Activated naive CD8-positive, alpha-beta T cell treated with anti-CD3 and anti-CD28 coated beads, Interleukin-2, amount 10 ng/mL, durations not matched to agents 7 days and 5 days (primary cell): ENCODE measurements around the gene ANKRD13C. TPM values are rescaled to one million over a fixed set of nuclear protein-coding genes. Genes with fewer than 3 reads are reported as not detected.

Experiments used
- ATAC-seq: fragments of 150-1000 bp; cut with Tn5 transposase; one replicate; pipeline ENCODE4 v1.10.0; 2021; ENCODE audit warnings: low read depth, moderate library complexity
- POLR2A ChIA-PET: fragments of 350-600 bp; sonication (Branson Sonifier 250); formaldehyde crosslinking; loops from one replicate; lab custom pipeline; 2021; ENCODE audit warnings: antibody characterized with exemption; lab: Charles Lee
- DNase-seq: peaks from one replicate; pipeline ENCODE4 v3.0.0; 2021
- H3K27ac Mint-ChIP-seq: one replicate; pipeline ENCODE4 v1.8.0; 2022; ENCODE audit warnings: mild to moderate bottlenecking, mixed read lengths
- H3K27me3 Mint-ChIP-seq: one replicate; pipeline ENCODE4 v1.8.0; 2022; ENCODE audit warnings: mild to moderate bottlenecking, moderate library complexity, mixed read lengths
- H3K36me3 Mint-ChIP-seq: one replicate; pipeline ENCODE4 v1.8.0; 2021; ENCODE audit warnings: mild to moderate bottlenecking, mixed read lengths
- H3K4me1 Mint-ChIP-seq: one replicate; pipeline ENCODE4 v1.8.0; 2021; ENCODE audit warnings: mixed read lengths
- H3K4me3 Mint-ChIP-seq: one replicate; pipeline ENCODE4 v1.8.0; 2022; ENCODE audit warnings: mild to moderate bottlenecking, moderate library complexity, mixed read lengths
- H3K9me3 Mint-ChIP-seq: one replicate; pipeline ENCODE4 v1.8.0; 2021; ENCODE audit warnings: mixed read lengths
- total RNA-seq, 2 experiments: library from RNA; stranded (reverse); gene quantifications; one replicate each; pipeline ENCODE4 v1.2.3, GENCODE V29; 2021

Gene ANKRD13C
- total RNA-seq, 2 experiments from 2014 or later, result 25.9 to 28.1 TPM

GRCh38 chr1:70314706-70315304 lies 39.7 kb downstream of the ANKRD13C start:
- POLR2A ChIA-PET, result interaction anchor here (1.2 kb wide), 1 partner anchor 96 kb away, joined by 5 read pairs; the partner anchor contains the start of gene CTH
- Mint-ChIP-seq H3K36me3 (peaks cover 3% of the 10 kb centered on the region), H3K27me3 (no peaks in the 10 kb centered on the region), H3K4me3 (no peak overlapping the region), H3K4me1 (peaks cover 15% of the 10 kb centered on the region), H3K27ac (no peak overlapping the region), H3K9me3 (no peaks in the 10 kb centered on the region)
- DNase-seq, result no peak
- ATAC-seq, result no peak

- POLR2A ChIA-PET, result no interaction called here
- Mint-ChIP-seq H3K4me1 (peaks cover 9% of the 10 kb centered on the region), H3K27me3 (no peaks in the 10 kb centered on the region), H3K9me3 (no peaks in the 10 kb centered on the region), H3K27ac (no peak overlapping the region), H3K4me3 (no peak overlapping the region), H3K36me3 (peaks cover 8% of the 10 kb centered on the region)
- DNase-seq, result no peak
- no peak for ATAC-seq
These were observed 43.2 kb downstream of the ANKRD13C start for GRCh38 chr1:70311369-70311768.

- ATAC-seq (no peak), DNase-seq (no peak)
- no peaks in the 10 kb centered on the region for H3K27me3 Mint-ChIP-seq
- no peaks in the 10 kb centered on the region for H3K9me3 Mint-ChIP-seq
- H3K4me1 Mint-ChIP-seq, result no peaks in the 10 kb centered on the region
- H3K36me3 Mint-ChIP-seq, result peaks cover 20% of the 10 kb centered on the region
- H3K4me3 Mint-ChIP-seq, result no peak overlapping the region
- POLR2A ChIA-PET, result no interaction called here
- H3K27ac Mint-ChIP-seq, result no peak overlapping the region
These were observed 55.0 kb downstream of the ANKRD13C start for GRCh38 chr1:70299472-70299871.

- Mint-ChIP-seq H3K4me3 (no peak overlapping the region), H3K27ac (no peak overlapping the region), H3K9me3 (no peaks in the 10 kb centered on the region), H3K4me1 (no peaks in the 10 kb centered on the region), H3K36me3 (peaks cover 24% of the 10 kb centered on the region), H3K27me3 (no peaks in the 10 kb centered on the region)
- DNase-seq (no peak), ATAC-seq (no peak)
- POLR2A ChIA-PET, result no interaction called here
These were observed 58.8 kb downstream of the ANKRD13C start for GRCh38 chr1:70295749-70296148.

GRCh38 chr1:70293186-70293843 lies 61.2 kb downstream of the ANKRD13C start:
- ATAC-seq (no peak), DNase-seq (no peak)
- Mint-ChIP-seq H3K27ac (no peak overlapping the region), H3K9me3 (no peaks in the 10 kb centered on the region), H3K4me3 (no peak overlapping the region), H3K36me3 (peaks cover 16% of the 10 kb centered on the region), H3K4me1 (no peaks in the 10 kb centered on the region), H3K27me3 (no peaks in the 10 kb centered on the region)
- POLR2A ChIA-PET, result no interaction called here

- no peak for DNase-seq
- Mint-ChIP-seq H3K27me3 (no peaks in the 10 kb centered on the region), H3K36me3 (peaks cover 19% of the 10 kb centered on the region), H3K4me3 (no peak overlapping the region), H3K9me3 (no peaks in the 10 kb centered on the region), H3K4me1 (no peaks in the 10 kb centered on the region), H3K27ac (no peak overlapping the region)
- POLR2A ChIA-PET, result no interaction called here
- no peak for ATAC-seq
These were observed 64.3 kb downstream of the ANKRD13C start for GRCh38 chr1:70290218-70290617.

GRCh38 chr1:70288166-70288565 lies 66.4 kb downstream of the ANKRD13C start:
- ATAC-seq (no peak), DNase-seq (no peak)
- H3K27ac Mint-ChIP-seq, result no peak overlapping the region
- no peak overlapping the region for H3K4me3 Mint-ChIP-seq
- H3K27me3 Mint-ChIP-seq, result no peaks in the 10 kb centered on the region
- peaks cover 12% of the 10 kb centered on the region for H3K36me3 Mint-ChIP-seq
- H3K4me1 Mint-ChIP-seq, result no peaks in the 10 kb centered on the region
- POLR2A ChIA-PET, result no interaction called here
- no peaks in the 10 kb centered on the region for H3K9me3 Mint-ChIP-seq

- no peak for ATAC-seq
- Mint-ChIP-seq H3K4me3 (no peak overlapping the region), H3K9me3 (no peaks in the 10 kb centered on the region), H3K4me1 (no peaks in the 10 kb centered on the region), H3K27ac (no peak overlapping the region), H3K27me3 (no peaks in the 10 kb centered on the region), H3K36me3 (peaks cover 16% of the 10 kb centered on the region)
- DNase-seq, result no peak
- POLR2A ChIA-PET, result no interaction called here
These were observed 68.1 kb downstream of the ANKRD13C start for GRCh38 chr1:70286453-70286852.

GRCh38 chr1:70284366-70284765 lies 70.2 kb downstream of the ANKRD13C start:
- ATAC-seq, result no peak
- peaks cover 27% of the 10 kb centered on the region for H3K36me3 Mint-ChIP-seq
- no peak overlapping the region for H3K4me3 Mint-ChIP-seq
- H3K4me1 Mint-ChIP-seq, result no peaks in the 10 kb centered on the region
- no peak overlapping the region for H3K27ac Mint-ChIP-seq
- POLR2A ChIA-PET, result no interaction called here
- no peaks in the 10 kb centered on the region for H3K9me3 Mint-ChIP-seq
- no peaks in the 10 kb centered on the region for H3K27me3 Mint-ChIP-seq
- DNase-seq, result no peak

- peaks cover 22% of the 10 kb centered on the region for H3K36me3 Mint-ChIP-seq
- no peaks in the 10 kb centered on the region for H3K9me3 Mint-ChIP-seq
- ATAC-seq (no peak), DNase-seq (no peak)
- no peaks in the 10 kb centered on the region for H3K4me1 Mint-ChIP-seq
- POLR2A ChIA-PET, result no interaction called here
- no peaks in the 10 kb centered on the region for H3K27me3 Mint-ChIP-seq
- H3K4me3 Mint-ChIP-seq, result no peak overlapping the region
- no peak overlapping the region for H3K27ac Mint-ChIP-seq
These were observed 75.8 kb downstream of the ANKRD13C start for GRCh38 chr1:70278710-70279109.

- H3K27me3 Mint-ChIP-seq, result no peaks in the 10 kb centered on the region
- peak overlapping the region; percentile 12 for H3K27ac Mint-ChIP-seq
- POLR2A ChIA-PET, result no interaction called here
- no peaks in the 10 kb centered on the region for H3K9me3 Mint-ChIP-seq
- H3K4me3 Mint-ChIP-seq, result no peak overlapping the region
- H3K36me3 Mint-ChIP-seq, result peaks cover 27% of the 10 kb centered on the region
- no peak for ATAC-seq
- H3K4me1 Mint-ChIP-seq, result no peaks in the 10 kb centered on the region
- DNase-seq, result no peak
These were observed 76.6 kb downstream of the ANKRD13C start for GRCh38 chr1:70277875-70278274.

GRCh38 chr1:70265946-70266345 lies 88.6 kb downstream of the ANKRD13C start:
- no peaks in the 10 kb centered on the region for H3K27me3 Mint-ChIP-seq
- peaks cover 2% of the 10 kb centered on the region for H3K9me3 Mint-ChIP-seq
- no peak for DNase-seq
- no peak overlapping the region for H3K4me3 Mint-ChIP-seq
- POLR2A ChIA-PET, result no interaction called here
- no peak for ATAC-seq
- no peak overlapping the region for H3K27ac Mint-ChIP-seq
- no peaks in the 10 kb centered on the region for H3K4me1 Mint-ChIP-seq
- peaks cover 27% of the 10 kb centered on the region for H3K36me3 Mint-ChIP-seq

- DNase-seq (no peak), ATAC-seq (no peak)
- POLR2A ChIA-PET, result interaction anchor here (0.6 kb wide), 1 partner anchor 10 kb away, joined by 3 read pairs; no protein-coding TSS in a partner anchor
- Mint-ChIP-seq H3K4me3 (no peak overlapping the region), H3K27me3 (no peaks in the 10 kb centered on the region), H3K9me3 (peaks cover 2% of the 10 kb centered on the region), H3K36me3 (peaks cover 30% of the 10 kb centered on the region), H3K27ac (peak overlapping the region; percentile 24), H3K4me1 (no peaks in the 10 kb centered on the region)
These were observed 89.7 kb downstream of the ANKRD13C start for GRCh38 chr1:70264839-70265238.

- POLR2A ChIA-PET, result interaction anchor here (0.7 to 1.0 kb wide), 2 partner anchors 21 to 154 kb away, joined by 3 to 5 read pairs; partner anchors contain the start of gene CTH
- DNase-seq, result no peak
- ATAC-seq, result no peak
- H3K27ac Mint-ChIP-seq, result no peak overlapping the region
- H3K9me3 Mint-ChIP-seq, result no peaks in the 10 kb centered on the region
- H3K4me1 Mint-ChIP-seq, result no peaks in the 10 kb centered on the region
- H3K36me3 Mint-ChIP-seq, result peaks cover 14% of the 10 kb centered on the region
- H3K27me3 Mint-ChIP-seq, result no peaks in the 10 kb centered on the region
- H3K4me3 Mint-ChIP-seq, result no peak overlapping the region
These were observed 97.9 kb downstream of the ANKRD13C start for GRCh38 chr1:70256664-70257063.
